Tibial artery (tissue), 4 donors: ENCODE data around the gene ARHGAP9.

Experiments
- DNase-seq, 2 donors: peaks; one replicate each; pipeline ENCODE4 v3.0.0-alpha.2; 2019
- H3K27ac ChIP-seq, 2 donors: fragments of 200-600 bp; sonication (generic) in 1 of 2; 1 replicate in 1 of 2; 2 replicates in 1 of 2; pipeline ENCODE4 v1.5.1; 2018 to 2019; ENCODE audit warnings: mild to moderate bottlenecking in 1 of 2
- H3K27me3 ChIP-seq, 2 donors: fragments of 200-600 bp; sonication (generic) in 1 of 2; one replicate each; pipeline versions ENCODE4 v1.5.1 to v1.6.0; 2016 to 2019
- H3K36me3 ChIP-seq, 3 donors: fragments of 200-600 bp; sonication (generic) in 2 of 3; one replicate each; pipeline ENCODE4 v1.5.1; 2016 to 2019; ENCODE audit warnings: mild to moderate bottlenecking in 2 of 3
- H3K4me1 ChIP-seq, 4 donors: fragments of 200-600 bp; sonication (generic) in 2 of 4; 1 replicate in 3 of 4; 2 replicates in 1 of 4; pipeline ENCODE4 v1.5.1; 2016 to 2019
- H3K4me3 ChIP-seq, 2 donors: fragments of 200-600 bp; sonication (generic) in 1 of 2; 1 replicate in 1 of 2; 2 replicates in 1 of 2; pipeline ENCODE4 v1.5.1; 2018 to 2019; ENCODE audit warnings: mild to moderate bottlenecking in 2 of 2
- H3K9me3 ChIP-seq, 3 donors: fragments of 200-600 bp; sonication (generic) in 1 of 3; one replicate each; pipeline ENCODE4 v1.5.1; 2016 to 2019
- intact Hi-C: fragments of 100-400 bp; cut with DNase I; formaldehyde crosslinking; loops from one replicate; pipeline ENCODE4 v1.15.0; 2023; ENCODE audit warnings: low total_unique reads
- TF ChIP-seq, protein P1 (sequence below), 2 experiments: fragments of 200-600 bp in 1 of 2; fragments of 450-650 bp in 1 of 2; IDR thresholded peaks; one replicate each; pipeline ENCODE4 v1.5.1; 2017 to 2019; ENCODE audit warnings: antibody characterized with exemption in 2 of 2, mild to moderate bottlenecking in 1 of 2, moderate library complexity in 1 of 2

ARHGAP9 gene

DNA sequence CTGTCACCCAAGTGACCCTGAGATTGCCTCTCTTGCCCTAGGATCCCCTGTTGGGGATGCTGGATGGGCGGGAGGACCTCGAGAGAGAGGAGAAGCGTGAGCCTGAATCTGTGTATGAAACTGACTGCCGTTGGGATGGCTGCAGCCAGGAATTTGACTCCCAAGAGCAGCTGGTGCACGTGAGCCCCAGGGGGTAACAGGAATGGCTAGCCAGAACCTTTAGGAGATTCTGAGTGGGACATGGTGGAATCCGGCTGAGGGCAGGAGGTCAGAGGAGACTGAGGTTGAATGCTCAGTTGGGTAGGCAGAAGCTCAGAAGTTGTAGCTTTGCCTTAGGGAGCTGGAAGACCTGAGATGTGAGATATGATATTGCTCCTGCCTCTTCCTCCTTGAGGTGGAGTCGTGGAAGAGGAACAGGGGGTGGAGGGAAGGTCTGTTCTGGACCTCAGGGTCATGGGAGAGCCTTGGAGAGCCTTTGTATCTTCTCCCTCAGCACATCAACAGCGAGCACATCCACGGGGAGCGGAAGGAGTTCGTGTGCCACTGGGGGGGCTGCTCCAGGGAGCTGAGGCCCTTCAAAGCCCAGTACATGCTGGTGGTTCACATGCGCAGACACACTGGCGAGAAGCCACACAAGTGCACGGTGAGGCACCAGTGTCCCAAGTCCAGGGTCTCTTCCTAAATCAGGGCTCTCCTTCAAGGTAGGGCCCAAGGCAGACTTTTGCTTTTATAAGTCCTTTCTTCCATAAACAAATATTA lies 13.7 kb downstream of the ARHGAP9 start:
- H3K9me3 ChIP-seq: no peaks in the 10 kb centered on the region
- TF ChIP-seq, protein P1, sequence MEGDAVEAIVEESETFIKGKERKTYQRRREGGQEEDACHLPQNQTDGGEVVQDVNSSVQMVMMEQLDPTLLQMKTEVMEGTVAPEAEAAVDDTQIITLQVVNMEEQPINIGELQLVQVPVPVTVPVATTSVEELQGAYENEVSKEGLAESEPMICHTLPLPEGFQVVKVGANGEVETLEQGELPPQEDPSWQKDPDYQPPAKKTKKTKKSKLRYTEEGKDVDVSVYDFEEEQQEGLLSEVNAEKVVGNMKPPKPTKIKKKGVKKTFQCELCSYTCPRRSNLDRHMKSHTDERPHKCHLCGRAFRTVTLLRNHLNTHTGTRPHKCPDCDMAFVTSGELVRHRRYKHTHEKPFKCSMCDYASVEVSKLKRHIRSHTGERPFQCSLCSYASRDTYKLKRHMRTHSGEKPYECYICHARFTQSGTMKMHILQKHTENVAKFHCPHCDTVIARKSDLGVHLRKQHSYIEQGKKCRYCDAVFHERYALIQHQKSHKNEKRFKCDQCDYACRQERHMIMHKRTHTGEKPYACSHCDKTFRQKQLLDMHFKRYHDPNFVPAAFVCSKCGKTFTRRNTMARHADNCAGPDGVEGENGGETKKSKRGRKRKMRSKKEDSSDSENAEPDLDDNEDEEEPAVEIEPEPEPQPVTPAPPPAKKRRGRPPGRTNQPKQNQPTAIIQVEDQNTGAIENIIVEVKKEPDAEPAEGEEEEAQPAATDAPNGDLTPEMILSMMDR (IDR thresholded peaks at IDR 0.05): no peak
- intact Hi-C loops: no loop called here
- no peaks in the 10 kb centered on the region for H3K36me3 ChIP-seq
- H3K27me3 ChIP-seq: peaks cover 0 to 12% of the 10 kb centered on the region in 2 donors
- H3K4me1 ChIP-seq: peaks cover 0 to 10% (median 7%) of the 10 kb centered on the region in 4 donors
- H3K4me3 ChIP-seq: no peak overlapping the region
- no peak for DNase-seq
- H3K27ac ChIP-seq: no peak overlapping the region

DNA sequence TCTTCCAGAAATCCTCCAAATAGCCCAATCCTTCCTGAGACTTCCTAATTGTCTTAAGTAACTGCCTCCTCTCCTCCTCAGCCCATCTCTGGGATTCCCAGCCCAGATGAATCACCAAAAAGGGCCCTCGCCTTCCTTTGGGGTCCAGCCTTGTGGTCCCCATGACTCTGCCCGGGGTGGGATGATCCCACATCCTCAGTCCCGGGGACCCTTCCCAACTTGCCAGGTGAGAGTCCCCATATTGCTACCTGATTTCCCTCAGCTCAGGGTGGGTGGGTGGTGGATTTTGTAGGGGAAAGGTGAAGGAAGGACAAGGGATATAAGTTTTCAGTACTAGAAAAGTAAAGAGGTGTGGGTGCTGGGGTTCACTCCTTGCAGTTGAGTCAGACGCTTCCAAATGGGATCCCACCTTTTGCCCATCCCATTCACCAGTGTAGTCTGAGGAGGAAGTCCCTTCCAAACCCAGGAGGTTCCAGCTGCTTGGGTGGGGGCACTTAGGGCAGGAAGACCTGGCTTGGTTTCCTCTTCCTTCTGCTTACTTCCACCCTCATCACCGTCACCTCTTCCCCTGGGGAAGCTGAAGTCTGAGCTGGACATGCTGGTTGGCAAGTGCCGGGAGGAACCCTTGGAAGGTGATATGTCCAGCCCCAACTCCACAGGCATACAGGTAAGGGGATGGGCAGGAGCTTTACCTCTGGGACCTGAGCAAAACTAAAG lies 14.5 kb downstream of the ARHGAP9 start:
- DNase-seq: no peak
- no peak overlapping the region for H3K4me3 ChIP-seq
- TF ChIP-seq, protein P1 (IDR thresholded peaks at IDR 0.05): no peak
- H3K4me1 ChIP-seq: peaks cover 0 to 18% (median 15%) of the 10 kb centered on the region in 4 donors
- no peak overlapping the region for H3K27ac ChIP-seq
- intact Hi-C loops: no loop called here
- H3K36me3 ChIP-seq: no peaks in the 10 kb centered on the region
- H3K27me3 ChIP-seq: peaks cover 0 to 5% of the 10 kb centered on the region in 2 donors
- no peaks in the 10 kb centered on the region for H3K9me3 ChIP-seq

GRCh38 chr12:57464569-57464968 lies 15.1 kb downstream of the ARHGAP9 start:
- H3K36me3 ChIP-seq: no peaks in the 10 kb centered on the region
- H3K27ac ChIP-seq: no peak overlapping the region
- H3K4me3 ChIP-seq: no peak overlapping the region
- peaks cover 0 to 2% of the 10 kb centered on the region in 2 donors for H3K27me3 ChIP-seq
- intact Hi-C loops: no loop called here
- H3K4me1 ChIP-seq: peaks cover 0 to 22% (median 19%) of the 10 kb centered on the region in 4 donors
- TF ChIP-seq, protein P1 (IDR thresholded peaks at IDR 0.05): no peak
- no peaks in the 10 kb centered on the region for H3K9me3 ChIP-seq
- DNase-seq: no peak

DNA sequence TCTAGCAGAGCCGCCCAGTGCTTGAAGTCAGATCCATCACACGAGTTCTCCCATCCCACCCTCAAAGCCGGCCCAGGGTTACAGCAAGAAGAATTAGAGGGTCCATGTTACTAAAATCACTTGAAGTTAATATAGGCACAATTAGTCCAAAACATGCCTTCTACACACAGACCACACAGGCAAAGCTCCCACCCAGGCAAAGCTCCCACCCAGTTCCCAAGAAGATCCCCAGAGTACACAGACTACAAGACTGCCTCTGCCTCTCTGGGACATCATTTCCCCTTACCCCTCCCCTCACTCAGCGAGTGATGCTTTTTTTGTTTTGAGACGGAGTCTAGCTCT lies 16.8 kb downstream of the ARHGAP9 start:
- Histone ChIP-seq H3K27ac (no peak overlapping the region), H3K27me3 (peaks cover 0 to 2% of the 10 kb centered on the region in 2 donors)
- intact Hi-C loops: loop anchor here (1.0 kb wide), 1 partner anchor 25 kb away; the partner anchor contains the start of gene MARS1

DNA sequence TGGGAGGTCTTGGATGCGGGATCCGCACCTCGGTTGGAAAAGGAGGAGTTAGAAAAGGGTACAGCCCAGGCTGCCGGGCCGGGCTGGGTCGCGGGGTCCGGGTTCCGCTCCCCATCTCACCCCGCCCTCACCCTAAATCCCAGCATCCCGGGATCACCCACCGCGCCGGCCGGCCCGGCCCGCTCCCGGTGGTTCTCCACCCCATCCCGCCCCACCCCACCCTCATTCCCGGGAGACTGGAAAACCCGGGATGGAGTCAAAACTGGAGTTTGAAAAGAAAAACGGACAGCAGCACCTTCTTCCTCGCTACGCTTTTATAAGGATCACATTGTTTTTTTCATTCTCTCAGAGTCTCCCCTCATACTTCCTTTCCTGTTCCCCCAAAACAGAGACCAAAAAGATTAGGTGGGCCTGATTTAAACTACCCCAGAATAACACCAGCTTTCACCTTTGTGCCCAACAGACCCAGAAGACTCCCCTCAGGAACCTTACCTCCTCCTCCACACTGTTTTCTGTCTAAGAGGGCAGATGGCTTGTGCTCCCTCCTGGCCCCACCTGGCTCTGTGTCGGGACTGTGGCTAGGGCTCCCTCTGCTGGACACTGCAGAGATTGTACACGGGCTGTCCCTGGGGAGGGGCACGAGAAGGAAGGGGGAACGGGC lies 17.3 kb downstream of the ARHGAP9 start:
- DNase-seq: peak; percentile 84 to 93
- TF ChIP-seq, protein P1 (IDR thresholded peaks at IDR 0.05): peak; percentile 93 to 95
- Histone ChIP-seq H3K36me3 (no peaks in the 10 kb centered on the region), H3K27me3 (no peaks in the 10 kb centered on the region), H3K4me3 (peak overlapping the region; percentile 58 to 71), H3K27ac (peak overlapping the region; percentile 70 to 72), H3K9me3 (no peaks in the 10 kb centered on the region), H3K4me1 (peaks cover 0 to 27% (median 19%) of the 10 kb centered on the region in 4 donors)
- intact Hi-C loops: loop anchor here (1.0 kb wide), 1 partner anchor 26 kb away; the partner anchor contains the start of gene MARS1

More for the DNA sequence above, 16.8 kb downstream of the ARHGAP9 start:
- no peak for DNase-seq
- Histone ChIP-seq H3K4me1 (peaks cover 0 to 27% (median 19%) of the 10 kb centered on the region in 4 donors), H3K36me3 (no peaks in the 10 kb centered on the region), H3K9me3 (no peaks in the 10 kb centered on the region), H3K4me3 (peak overlapping the region in 1 of 2 donors; percentile 71)
- TF ChIP-seq, protein P1 (IDR thresholded peaks at IDR 0.05): no peak
